GM19438 (cell line): Measurements from ENCODE around the gene SCARB2.
"Not testable (repeated sequence)": the region's sequence is repeated elsewhere in the genome, so short reads cannot be mapped to it uniquely, and the experiment has no call there.

ENCODE experiments used
- ATAC-seq: cut with Tn5 transposase; IDR thresholded peaks from one replicate; pipeline ENCODE4 v1.9.1; 2021; ENCODE audit warnings: low read depth; ENCODE audit not compliant: unreplicated experiment

The SCARB2 gene

GRCh38 chr4:76213415-76214176, at the start of gene SCARB2:
Gene SCARB2 (minus strand): TSS chr4:76213824. CDS start chr4:76213543, 281 bp downstream.
- peak; percentile 82 for ATAC-seq

GRCh38 chr4:76260571-76260970, 46.9 kb upstream of the SCARB2 start:
- no peak for ATAC-seq

DNA sequence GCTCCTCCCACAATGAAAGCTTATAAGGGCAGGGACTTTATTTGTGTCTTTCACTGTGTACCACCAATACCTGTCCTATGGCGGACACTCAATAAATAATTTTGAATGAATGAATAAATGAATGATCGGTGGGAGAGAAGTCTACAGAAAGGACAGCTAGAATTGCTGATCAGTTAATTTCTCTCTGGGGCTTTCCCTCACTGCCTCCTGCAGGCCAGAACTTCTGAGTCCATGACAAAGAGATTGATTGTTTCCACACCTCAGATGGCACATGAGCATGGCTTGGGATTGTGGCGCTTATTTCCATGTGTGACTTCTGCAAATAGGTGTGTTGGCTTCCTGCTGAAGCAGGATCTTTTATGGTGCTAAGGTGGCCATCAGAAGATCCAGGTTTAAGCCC, 44.2 kb upstream of the SCARB2 start:
- no peak for ATAC-seq

- ATAC-seq, result no peak
These were observed 43.3 kb upstream of the SCARB2 start for GRCh38 chr4:76256968-76257367.

DNA sequence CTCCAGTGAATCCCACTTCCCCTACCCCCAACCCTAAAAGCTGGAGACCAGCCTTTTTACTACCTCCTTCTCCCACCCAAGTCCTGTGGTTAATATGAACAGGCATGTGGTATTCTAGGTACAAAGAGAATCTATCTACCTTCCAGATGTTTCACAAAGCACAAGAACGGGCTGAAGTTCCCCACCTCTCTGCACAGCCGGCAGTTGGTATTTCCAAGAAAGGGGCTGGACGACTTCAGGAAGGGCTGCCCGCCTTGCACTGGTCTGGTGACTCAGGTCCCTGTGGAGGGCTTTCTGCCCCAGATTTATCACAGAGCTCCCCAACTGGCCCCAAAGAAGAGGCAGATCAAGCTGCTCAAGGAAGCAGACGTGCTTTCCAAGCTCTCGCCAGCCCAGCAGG, 42.4 kb upstream of the SCARB2 start:
- no peak for ATAC-seq

DNA sequence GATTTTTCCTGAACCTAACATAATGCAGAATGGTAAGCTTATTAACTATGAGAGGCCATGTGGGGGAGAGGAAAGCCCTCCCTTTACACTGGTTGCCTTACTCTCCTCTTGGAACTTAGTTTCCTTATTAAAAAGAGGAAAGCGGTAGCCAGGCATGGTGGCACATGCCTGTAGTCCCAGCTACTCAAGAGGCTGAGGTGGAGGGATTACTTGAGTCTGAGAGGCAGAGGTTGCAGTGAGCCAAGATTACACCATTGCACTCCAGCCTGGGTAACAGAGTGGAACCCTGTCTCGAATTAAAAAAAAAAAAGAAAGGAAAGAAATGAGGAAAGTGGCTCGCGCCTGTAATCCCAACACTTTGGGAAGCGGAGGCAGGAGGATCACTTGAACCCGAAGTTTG, 39.9 kb upstream of the SCARB2 start:
- ATAC-seq, result no peak

DNA sequence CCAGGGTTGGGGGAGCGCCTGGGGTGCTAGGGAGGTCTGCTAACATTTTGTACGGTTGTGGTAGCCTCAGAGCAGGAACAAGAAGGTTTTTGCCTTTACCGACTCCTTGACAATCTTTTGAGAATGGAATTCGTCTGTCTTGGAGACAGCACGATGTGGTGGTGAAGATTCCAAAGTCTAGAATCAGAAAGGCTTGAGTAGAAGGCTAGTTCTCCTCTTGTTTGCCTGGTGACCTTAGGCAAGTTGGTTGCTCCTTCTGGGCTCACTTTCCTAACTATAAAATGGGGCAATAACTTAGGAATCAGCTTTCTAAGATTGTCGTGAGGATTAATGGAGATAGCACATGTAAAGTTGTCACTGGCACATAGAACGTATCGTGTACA, 38.6 kb upstream of the SCARB2 start:
- ATAC-seq, result no peak

DNA sequence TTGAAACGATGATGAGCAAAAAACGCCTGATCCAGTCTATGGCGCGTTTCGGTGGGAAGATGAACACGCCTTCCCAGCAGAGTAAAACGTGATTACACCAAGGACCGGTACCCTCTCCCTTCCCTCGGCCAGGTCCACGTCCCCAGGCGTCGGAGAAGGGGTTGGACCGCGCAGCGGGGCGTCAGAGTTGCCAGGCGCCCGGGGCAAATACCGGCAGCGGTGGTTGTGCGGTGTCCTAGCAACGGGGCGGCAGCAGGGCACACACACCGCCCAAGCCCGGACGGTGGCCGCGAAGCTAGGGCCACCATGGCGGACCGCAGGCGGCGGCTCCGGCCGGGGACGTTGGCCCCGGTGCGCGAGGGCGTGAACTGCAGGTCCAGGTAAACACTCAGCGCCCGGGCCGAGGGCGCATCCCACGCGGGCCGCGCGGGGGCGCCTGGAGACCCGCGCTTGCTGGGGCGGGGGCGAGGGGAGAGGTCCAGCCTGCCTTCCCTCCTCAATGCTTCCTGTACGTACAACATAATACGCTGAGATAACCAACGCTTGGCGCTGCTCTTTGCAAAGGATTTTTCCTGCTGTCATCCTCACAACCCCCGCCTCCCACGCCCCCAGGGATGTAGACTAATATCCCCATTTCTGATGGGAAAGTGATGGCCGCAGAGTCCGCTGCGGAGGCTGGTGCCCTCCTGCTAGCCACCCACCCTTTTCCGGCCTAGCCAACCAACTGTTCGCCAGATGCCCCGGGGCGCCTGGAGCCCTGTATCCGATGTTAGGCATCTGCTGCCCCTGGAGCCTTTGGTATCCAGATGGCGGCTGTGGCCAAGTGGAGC, 38.0 kb upstream of the SCARB2 start, which contains the start of gene FAM47E:
Gene FAM47E, plus strand, starts transcription at position 281 of the 830 bp plus-strand sequence. Its CDS starts 26 bp downstream, at position 307.
- ATAC-seq, result no peak

DNA sequence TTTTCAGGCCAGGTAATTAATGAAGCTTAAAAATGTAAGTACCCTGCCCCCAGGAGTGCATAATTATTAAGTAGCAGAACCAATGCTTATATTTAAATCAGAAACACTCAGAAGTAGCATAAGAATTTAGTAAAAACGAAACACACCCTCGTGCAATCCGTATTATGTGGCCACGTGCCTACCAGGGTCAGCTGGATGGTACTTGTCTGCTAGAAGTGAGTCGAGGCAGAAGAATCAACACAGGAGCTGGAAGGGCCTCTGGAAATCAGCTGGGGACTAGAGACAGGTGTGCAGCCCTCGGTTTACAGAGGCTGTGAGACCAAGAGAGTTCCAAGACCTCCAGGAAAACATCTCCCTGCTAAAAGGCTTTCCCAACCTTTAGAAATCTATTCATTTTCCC, 37.3 kb upstream of the SCARB2 start:
- no peak for ATAC-seq

GRCh38 chr4:76246852-76247251, 33.2 kb upstream of the SCARB2 start:
- no peak for ATAC-seq

GRCh38 chr4:76246025-76246424, 32.4 kb upstream of the SCARB2 start:
- ATAC-seq, result no peak

DNA sequence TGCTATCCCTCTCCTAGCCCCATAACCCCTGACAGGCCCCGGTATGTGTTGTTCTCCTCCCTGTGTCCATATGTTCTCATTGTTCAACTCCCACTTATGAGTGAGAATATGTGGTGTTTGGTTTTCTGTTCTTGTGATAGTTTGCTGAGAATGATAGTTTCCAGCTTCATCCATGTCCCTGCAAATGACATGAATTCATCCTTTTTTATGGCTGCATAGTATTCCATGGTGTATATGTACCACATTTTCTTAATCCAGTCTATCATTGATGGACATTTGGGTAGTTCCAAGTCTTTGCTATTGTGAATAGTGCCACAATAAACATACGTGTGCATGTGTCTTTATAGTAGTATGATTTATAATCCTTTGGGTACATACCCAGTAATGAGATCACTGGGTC, 30.3 kb upstream of the SCARB2 start:
- not testable (repeated sequence) for ATAC-seq

DNA sequence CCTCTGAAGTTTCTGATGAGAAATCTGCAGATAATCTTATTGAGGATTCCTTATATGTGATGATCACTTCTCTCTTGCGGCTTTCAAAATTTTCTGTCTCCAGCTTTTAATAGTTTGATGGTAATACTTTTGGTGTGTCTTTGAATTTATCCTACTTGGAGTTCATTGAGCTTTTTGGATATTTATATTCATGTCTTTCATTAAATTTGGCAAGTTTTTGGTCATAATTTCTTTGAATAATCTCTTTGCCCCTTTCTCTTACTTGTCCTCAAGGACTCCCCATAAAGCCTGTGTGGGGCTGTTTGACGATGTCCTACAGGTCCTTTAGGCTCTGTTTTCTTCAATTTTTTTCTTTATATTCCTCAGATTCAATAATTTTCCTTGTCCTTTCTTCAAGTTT, 26.6 kb upstream of the SCARB2 start:
- ATAC-seq, result no peak

DNA sequence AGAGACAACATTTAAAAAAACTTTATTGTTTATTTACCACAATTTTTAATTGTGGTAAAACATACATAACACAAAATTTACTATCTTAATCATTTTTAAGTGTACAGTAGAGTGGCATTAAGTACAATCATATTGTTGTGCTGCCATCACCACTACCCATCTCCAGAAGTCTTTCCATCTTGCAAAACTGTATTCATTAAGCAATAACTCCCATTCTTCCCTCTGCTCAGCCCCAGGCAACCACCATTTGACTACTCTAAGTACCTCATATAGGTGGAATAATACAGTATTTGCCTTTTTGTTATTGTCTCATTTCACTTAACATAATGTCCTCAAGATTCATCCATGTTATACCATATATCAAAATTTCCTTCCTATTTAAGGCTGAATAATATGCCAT, 25.1 kb upstream of the SCARB2 start:
- ATAC-seq, result no peak

GRCh38 chr4:76238236-76238635, 24.6 kb upstream of the SCARB2 start:
- no peak for ATAC-seq

GRCh38 chr4:76235915-76236314, 22.3 kb upstream of the SCARB2 start:
- no peak for ATAC-seq

DNA sequence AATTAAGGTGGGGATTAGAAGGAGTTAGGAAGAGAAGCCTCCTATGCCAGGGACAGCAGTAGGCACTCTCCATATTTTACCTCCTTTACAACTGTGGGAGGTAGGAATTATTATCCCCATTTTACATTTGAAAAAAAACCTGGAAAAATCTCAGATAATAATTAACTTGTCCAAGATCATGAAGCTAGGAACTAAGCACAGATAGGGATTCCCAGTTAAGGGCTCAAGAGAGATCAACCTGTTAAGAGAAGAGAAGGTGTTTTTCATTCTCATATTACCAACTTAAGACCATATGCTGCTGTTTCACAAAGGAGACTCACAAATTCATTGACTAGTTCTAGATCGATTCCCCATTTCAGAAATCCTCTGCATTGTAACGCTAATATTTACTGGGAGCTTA, 21.8 kb upstream of the SCARB2 start:
- no peak for ATAC-seq

- ATAC-seq, result no peak
These were observed 21.0 kb upstream of the SCARB2 start for GRCh38 chr4:76234679-76235044.

DNA sequence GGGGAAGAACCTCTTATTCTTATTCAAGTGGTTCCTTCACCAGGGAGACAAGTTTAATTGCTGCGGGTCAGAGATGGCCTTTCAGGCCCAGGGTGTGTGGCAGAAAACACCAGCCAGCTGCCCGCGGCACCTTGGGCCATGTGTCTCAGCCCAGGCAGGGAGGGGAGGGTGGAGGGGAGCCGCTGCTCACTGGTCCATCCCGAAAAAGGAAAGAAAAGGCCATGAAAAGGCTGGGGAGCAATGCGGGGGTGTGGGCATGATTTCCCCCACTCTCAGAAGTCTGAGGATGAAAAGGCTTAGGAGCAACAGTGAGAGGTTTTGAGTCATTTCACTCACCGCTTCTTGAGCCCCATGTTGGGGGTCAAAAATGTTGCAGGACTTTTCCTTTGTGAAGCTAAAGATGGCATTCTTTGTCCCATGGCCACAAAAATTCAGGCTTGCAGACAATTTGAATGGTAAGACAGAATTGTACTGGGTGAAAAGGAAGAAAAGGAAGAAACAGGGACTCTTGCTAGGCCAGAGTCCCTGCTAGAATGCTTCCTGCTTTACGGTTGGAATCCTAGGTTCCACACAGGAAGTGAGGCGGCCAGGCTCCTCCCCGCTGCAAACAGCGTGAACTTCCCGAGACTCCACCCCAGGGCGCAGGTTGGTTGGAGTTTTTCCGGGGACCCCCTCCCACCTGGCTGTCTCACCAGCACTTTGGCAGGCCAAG, 20.5 kb upstream of the SCARB2 start:
- ATAC-seq, result no peak

GRCh38 chr4:76233529-76233928, 19.9 kb upstream of the SCARB2 start:
- ATAC-seq, result no peak

DNA sequence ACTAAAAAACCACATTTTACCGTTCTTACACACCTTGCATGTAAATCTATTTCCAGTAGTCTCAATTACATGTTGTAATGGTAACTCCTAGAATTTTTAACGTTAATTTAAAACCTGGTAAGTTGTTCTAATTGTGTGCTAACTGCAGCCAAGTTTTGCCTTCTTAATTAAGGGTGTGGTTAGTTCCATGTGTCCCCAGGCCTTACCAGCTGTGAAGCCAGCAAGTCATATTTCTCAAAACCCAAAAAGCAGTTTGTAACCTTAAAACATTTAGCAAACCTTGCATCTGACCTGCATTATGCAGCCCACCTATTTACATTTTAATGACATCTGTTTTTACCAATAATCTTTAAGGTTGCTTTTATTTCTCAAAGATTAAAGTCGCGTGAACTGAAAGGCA, 19.5 kb upstream of the SCARB2 start:
- ATAC-seq, result no peak
